ENCODE measurements around the gene SPOPL.

GRCh38 chr2:138537170-138537915, 35.8 kb downstream of the SPOPL start:
- TF ChIP-seq POLR2AphosphoS5 (IDR thresholded peaks at IDR 0.05) = no peak
- TF ChIP-seq, protein P1, sequence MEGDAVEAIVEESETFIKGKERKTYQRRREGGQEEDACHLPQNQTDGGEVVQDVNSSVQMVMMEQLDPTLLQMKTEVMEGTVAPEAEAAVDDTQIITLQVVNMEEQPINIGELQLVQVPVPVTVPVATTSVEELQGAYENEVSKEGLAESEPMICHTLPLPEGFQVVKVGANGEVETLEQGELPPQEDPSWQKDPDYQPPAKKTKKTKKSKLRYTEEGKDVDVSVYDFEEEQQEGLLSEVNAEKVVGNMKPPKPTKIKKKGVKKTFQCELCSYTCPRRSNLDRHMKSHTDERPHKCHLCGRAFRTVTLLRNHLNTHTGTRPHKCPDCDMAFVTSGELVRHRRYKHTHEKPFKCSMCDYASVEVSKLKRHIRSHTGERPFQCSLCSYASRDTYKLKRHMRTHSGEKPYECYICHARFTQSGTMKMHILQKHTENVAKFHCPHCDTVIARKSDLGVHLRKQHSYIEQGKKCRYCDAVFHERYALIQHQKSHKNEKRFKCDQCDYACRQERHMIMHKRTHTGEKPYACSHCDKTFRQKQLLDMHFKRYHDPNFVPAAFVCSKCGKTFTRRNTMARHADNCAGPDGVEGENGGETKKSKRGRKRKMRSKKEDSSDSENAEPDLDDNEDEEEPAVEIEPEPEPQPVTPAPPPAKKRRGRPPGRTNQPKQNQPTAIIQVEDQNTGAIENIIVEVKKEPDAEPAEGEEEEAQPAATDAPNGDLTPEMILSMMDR (IDR thresholded peaks at IDR 0.05) = no peak
- no peak for TF ChIP-seq POLR2A (IDR thresholded peaks at IDR 0.05)
